Pulmonary artery endothelial cell (primary cell): ENCODE results near the gene KDM1A. TPM values are rescaled to one million over a fixed set of nuclear protein-coding genes. Genes with fewer than 3 reads are reported as not detected.

ENCODE experiments used
- DNase-seq: peaks from one replicate; pipeline ENCODE4 v3.0.0-alpha.2; 2011; ENCODE audit warnings: low read depth, low spot score
- total RNA-seq: library from RNA; depleted of rRNA; stranded (reverse); fragments of >200 nt; gene quantifications from 2 replicates; pipeline ENCODE4 v1.2.3, GENCODE V29; 2014

The KDM1A gene
- total RNA-seq, 1 donor from 2014 or later = 155 TPM

GRCh38 chr1:23069149-23069548 is 49.9 kb downstream of the KDM1A start:
- DNase-seq = no peak

- no peak for DNase-seq
Measured at GRCh38 chr1:23069675-23070074, 50.4 kb downstream of the KDM1A start.

- DNase-seq = no peak
Measured at GRCh38 chr1:23074012-23074411, 54.7 kb downstream of the KDM1A start.

- DNase-seq = no peak
Measured at GRCh38 chr1:23079025-23079424, 59.8 kb downstream of the KDM1A start.

GRCh38 chr1:23080885-23081284 is 61.6 kb downstream of the KDM1A start:
- no peak for DNase-seq

- DNase-seq = no peak
Measured at GRCh38 chr1:23081376-23081775, 62.1 kb downstream of the KDM1A start.

GRCh38 chr1:23083714-23084480 is 64.6 kb downstream of the KDM1A start:
- no peak for DNase-seq

GRCh38 chr1:23084880-23085279 is 65.6 kb downstream of the KDM1A start:
- no peak for DNase-seq

- DNase-seq = no peak
Measured at GRCh38 chr1:23085696-23086095, 66.4 kb downstream of the KDM1A start.

- DNase-seq = no peak
Measured at GRCh38 chr1:23088027-23088426, 68.8 kb downstream of the KDM1A start.

- no peak for DNase-seq
Measured at GRCh38 chr1:23090056-23090455, 70.8 kb downstream of the KDM1A start.

GRCh38 chr1:23091545-23091944 is 72.3 kb downstream of the KDM1A start:
- no peak for DNase-seq

- DNase-seq = no peak
Measured at GRCh38 chr1:23092447-23092846, 73.2 kb downstream of the KDM1A start.

GRCh38 chr1:23097316-23097715 is 78.0 kb downstream of the KDM1A start:
- no peak for DNase-seq

- DNase-seq = peak; percentile 55
Measured at GRCh38 chr1:23098463-23099170, 79.3 kb downstream of the KDM1A start.

GRCh38 chr1:23099171-23099536 is 79.9 kb downstream of the KDM1A start:
- DNase-seq = no peak

- peak; percentile 35 for DNase-seq
Measured at GRCh38 chr1:23100074-23100748, 80.9 kb downstream of the KDM1A start.

GRCh38 chr1:23101101-23101827 is 82.0 kb downstream of the KDM1A start:
- no peak for DNase-seq

- no peak for DNase-seq
Measured at GRCh38 chr1:23101887-23102286, 82.6 kb downstream of the KDM1A start.

- DNase-seq = no peak
Measured at GRCh38 chr1:23102289-23102688, 83.0 kb downstream of the KDM1A start.

- DNase-seq = peak; percentile 39
Measured at GRCh38 chr1:23103001-23103889, 84.0 kb downstream of the KDM1A start.
